Keratinocyte (primary cell): ENCODE measurements around the gene ARHGAP5. TPM values are rescaled to one million over a fixed set of nuclear protein-coding genes. Genes with fewer than 3 reads are reported as not detected.

Experiments
- DNase-seq: peaks from one replicate; pipeline ENCODE4 v3.0.0-alpha.2; 2011; ENCODE audit warnings: low read depth, missing footprints, low spot score
- FAIRE-seq: peaks from 2 replicates; lab custom pipeline; 2011; peaks lifted over from hg19 to GRCh38; lab: Jason Lieb, UNC
- H2AFZ ChIP-seq: 2 replicates; pipeline ENCODE4 v1.6.0; 2012; ENCODE audit warnings: low read length, control low read depth, inconsistent platforms; ENCODE audit not compliant: control insufficient read depth
- H3K27ac ChIP-seq: 2 replicates; pipeline ENCODE4 v1.5.1; 2011; ENCODE audit warnings: low read length; ENCODE audit not compliant: control insufficient read depth, insufficient read depth
- H3K27me3 ChIP-seq: 3 replicates; pipeline ENCODE4 v1.6.0; 2011; ENCODE audit warnings: low read length; ENCODE audit not compliant: control insufficient read depth, insufficient read depth; ENCODE audit errors: extremely low read depth
- H3K36me3 ChIP-seq, 2 experiments: 2 replicates in 1 of 2; 3 replicates in 1 of 2; pipeline ENCODE4 v1.5.1; 2011; ENCODE audit warnings: low read length in 2 of 2, mild to moderate bottlenecking in 1 of 2; ENCODE audit not compliant: control insufficient read depth in 2 of 2, insufficient read depth in 2 of 2; ENCODE audit errors: extremely low read depth in 1 of 2
- H3K4me1 ChIP-seq: 3 replicates; pipeline ENCODE4 v1.5.1; 2011; ENCODE audit warnings: low read length; ENCODE audit not compliant: control insufficient read depth, insufficient read depth; ENCODE audit errors: extremely low read depth
- H3K4me2 ChIP-seq: 3 replicates; pipeline ENCODE4 v1.6.0; 2011; ENCODE audit warnings: low read depth, low read length; ENCODE audit not compliant: control insufficient read depth, insufficient read depth; ENCODE audit errors: extremely low read depth
- H3K4me3 ChIP-seq, 3 experiments: fragments of 200-600 bp in 1 of 3; sonication (generic) in 1 of 3; 2 replicates in 2 of 3; 3 replicates in 1 of 3; pipeline ENCODE4 v1.5.1; 2011 to 2016; ENCODE audit warnings: low read length in 3 of 3, mild to moderate bottlenecking in 3 of 3, control low read depth in 2 of 3, inconsistent platforms in 1 of 3, low read depth in 1 of 3, mixed read lengths in 1 of 3, mixed run types in 1 of 3, moderate library complexity in 1 of 3; ENCODE audit not compliant: control insufficient read depth in 2 of 3, insufficient read depth in 2 of 3; ENCODE audit errors: extremely low read depth in 1 of 3
- H3K79me2 ChIP-seq: 2 replicates; pipeline ENCODE4 v1.6.0; 2012; ENCODE audit warnings: low read length; ENCODE audit not compliant: control insufficient read depth, insufficient read depth
- H3K9ac ChIP-seq: 3 replicates; pipeline ENCODE4 v1.6.0; 2011; ENCODE audit warnings: low read length; ENCODE audit not compliant: control insufficient read depth, insufficient read depth; ENCODE audit errors: extremely low read depth
- H3K9me1 ChIP-seq: 3 replicates; pipeline ENCODE4 v1.6.0; 2011; ENCODE audit warnings: low read length; ENCODE audit not compliant: control insufficient read depth, insufficient read depth; ENCODE audit errors: extremely low read depth
- H3K9me3 ChIP-seq: 2 replicates; pipeline ENCODE4 v1.5.1; 2012; ENCODE audit warnings: low read depth, low read length; ENCODE audit not compliant: control insufficient read depth
- H4K20me1 ChIP-seq: 3 replicates; pipeline ENCODE4 v1.6.0; 2011; ENCODE audit warnings: low read length; ENCODE audit not compliant: control insufficient read depth, insufficient read depth; ENCODE audit errors: extremely low read depth
- CTCF ChIP-seq, 3 experiments: IDR thresholded peaks in 1 of 3; conservative IDR thresholded peaks in 1 of 3; optimal IDR thresholded peaks in 1 of 3; 2 replicates in 2 of 3; 3 replicates in 1 of 3; pipeline versions ENCODE3 to v1.5.1; 2011; ENCODE audit warnings: low read length in 3 of 3, mild to moderate bottlenecking in 3 of 3, moderate library complexity in 2 of 3, control low read depth in 1 of 3, inconsistent platforms in 1 of 3; ENCODE audit not compliant: insufficient read depth in 2 of 3; ENCODE audit errors: extremely low read depth in 1 of 3
- EZH2 ChIP-seq: IDR thresholded peaks from one replicate; pipeline ENCODE4 v1.6.1; 2012; ENCODE audit warnings: inconsistent platforms, mild to moderate bottlenecking, low read length, moderate library complexity
- dilution Hi-C: fragments of 300-500 bp; cut with MboI; formaldehyde crosslinking; loops from one replicate; pipeline ENCODE4 v1.7.0; 2020; ENCODE audit warnings: low sequenced_read_pairs; ENCODE audit not compliant: extremely low pct_ligation_motif_present
- polyA plus RNA-seq, 5 experiments: library from polyadenylated mRNA; depleted of rRNA in 3 of 5; stranded (reverse) in 3 of 5; stranded (forward) in 1 of 5; unstranded in 1 of 5; fragments of >200 nt; gene quantifications; 1 replicate in 1 of 5; 2 replicates in 3 of 5; 3 replicates in 1 of 5; pipeline versions ENCODE4 v1.2.1 to v1.2.3, GENCODE V29; 2011 to 2012; ENCODE audit warnings: missing spikeins in 2 of 5, low read depth in 1 of 5, low replicate concordance in 1 of 5

Gene ARHGAP5
- polyA plus RNA-seq, 1 donor (not counting 4 experiments of a cell fraction or from before 2014, with no cell fraction given) = 43.1 TPM

- Histone ChIP-seq H3K36me3 (no peaks in the 10 kb centered on the region), H3K27ac (peak overlapping the region; percentile 93), H2AFZ (peak overlapping the region; percentile 69), H3K79me2 (no peaks in the 10 kb centered on the region), H3K9me3 (no peaks in the 10 kb centered on the region), H3K4me2 (peak overlapping the region; percentile 97), H3K9me1 (peaks cover 2% of the 10 kb centered on the region), H4K20me1 (no peaks in the 10 kb centered on the region), H3K9ac (peak overlapping the region; percentile 71), H3K4me1 (peaks cover 20% of the 10 kb centered on the region), H3K27me3 (no peaks in the 10 kb centered on the region), H3K4me3 (peak overlapping the region in 2 of 3 experiments; percentile 36 to 87)
- FAIRE-seq (no peak), DNase-seq (no peak)
- TF ChIP-seq EZH2 (no peak), CTCF (optimal IDR thresholded peaks at IDR 0.05 in 1 of 3, IDR thresholded peaks at IDR 0.05 in 1 of 3, conservative IDR thresholded peaks at IDR 0.05 in 1 of 3; ENCODE audit: extremely low read depth in 1 of 3, insufficient read depth in 2 of 3, low read length in 3 of 3) (no peak)
- dilution Hi-C loops = no loop called here
These were observed 125.4 kb downstream of the ARHGAP5 start for GRCh38 chr14:32202491-32202997.

GRCh38 chr14:32202998-32203882 lies 126.1 kb downstream of the ARHGAP5 start, which contains the start of gene RNU6-8:
TSS of gene RNU6-8 (minus strand) at chr14:32203269.
- dilution Hi-C loops = no loop called here
- H3K27ac ChIP-seq = peak within 1 kb of the TSS; percentile 93
- TF ChIP-seq EZH2 = no peak
- TF ChIP-seq CTCF (optimal IDR thresholded peaks at IDR 0.05 in 1 of 3, IDR thresholded peaks at IDR 0.05 in 1 of 3, conservative IDR thresholded peaks at IDR 0.05 in 1 of 3; ENCODE audit: extremely low read depth in 1 of 3, insufficient read depth in 2 of 3, low read length in 3 of 3) = no peak
- no peaks in the 10 kb centered on the region for H3K79me2 ChIP-seq
- H2AFZ ChIP-seq = peak within 1 kb of the TSS; percentile 98
- H3K9me1 ChIP-seq = peaks cover 2% of the 10 kb centered on the region
- H3K9ac ChIP-seq = peak within 1 kb of the TSS; percentile 94
- DNase-seq (peak; percentile 28), FAIRE-seq (peak; percentile 43)
- no peaks in the 10 kb centered on the region for H4K20me1 ChIP-seq
- no peaks in the 10 kb centered on the region for H3K27me3 ChIP-seq
- no peaks in the 10 kb centered on the region for H3K36me3 ChIP-seq
- H3K4me2 ChIP-seq = peak within 1 kb of the TSS; percentile 97
- no peaks in the 10 kb centered on the region for H3K9me3 ChIP-seq
- H3K4me1 ChIP-seq = peaks cover 20% of the 10 kb centered on the region
- H3K4me3 ChIP-seq = peak within 1 kb of the TSS; percentile 47 to 87 (median 75)
